Esophagus squamous epithelium (tissue), 5 donors: ENCODE measurements around the gene FOXF1. TPM values are rescaled to one million over a fixed set of nuclear protein-coding genes. Genes with fewer than 3 reads are reported as not detected.

Experiments
- DNase-seq: peaks from one replicate; lab custom pipeline; 2025; lab: John Stamatoyannopoulos, UW
- H3K27ac ChIP-seq, 4 donors: fragments of 200-600 bp; sonication (generic); one replicate each; pipeline ENCODE4 v1.5.1; 2016 to 2019; ENCODE audit warnings: mild to moderate bottlenecking in 1 of 4
- H3K27me3 ChIP-seq, 4 donors: fragments of 200-600 bp; sonication (generic); 1 replicate in 3 of 4; 2 replicates in 1 of 4; pipeline versions ENCODE4 v1.5.1 to v1.6.0; 2017 to 2021; ENCODE audit warnings: antibody characterized with exemption in 1 of 4
- H3K36me3 ChIP-seq, 3 donors: fragments of 200-600 bp; sonication (generic); one replicate each; pipeline ENCODE4 v1.5.1; 2016 to 2019
- H3K4me1 ChIP-seq, 3 donors: fragments of 200-600 bp; sonication (generic); one replicate each; pipeline ENCODE4 v1.5.1; 2017 to 2019
- H3K4me3 ChIP-seq, 4 donors: fragments of 200-600 bp; sonication (generic); 1 replicate in 3 of 4; 2 replicates in 1 of 4; pipeline ENCODE4 v1.5.1; 2016 to 2019; ENCODE audit warnings: mild to moderate bottlenecking in 2 of 4, moderate library complexity in 1 of 4
- H3K9me3 ChIP-seq, 3 donors: fragments of 200-600 bp; sonication (generic); one replicate each; pipeline ENCODE4 v1.5.1; 2016 to 2019
- POLR2A ChIP-seq, 4 donors: fragments of 450-650 bp; IDR thresholded peaks; one replicate each; pipeline ENCODE4 v1.6.1; 2017; ENCODE audit warnings: antibody characterized with exemption in 4 of 4, mild to moderate bottlenecking in 4 of 4, moderate library complexity in 3 of 4
- WGBS, 2 donors: methylation state at CpG; one replicate each; pipeline ENCODE4 v1.1.5; 2018; 5-methylcytosine and 5-hydroxymethylcytosine counted together
- intact Hi-C: fragments of 100-400 bp; cut with DNase I; formaldehyde crosslinking; loops from one replicate; pipeline ENCODE4 v1.15.0; 2022
- total RNA-seq, 4 donors: library from RNA; depleted of rRNA; stranded (reverse); fragments of >200 nt; gene quantifications; one replicate each; pipeline ENCODE4 v1.1.0, GENCODE V29; 2016
- TF ChIP-seq, protein P1 (sequence below), 6 experiments: fragments of 450-650 bp in 4 of 6; fragments of 200-600 bp in 2 of 6; sonication (generic) in 2 of 6; IDR thresholded peaks; one replicate each; pipeline ENCODE4 v1.5.1; 2016 to 2019; ENCODE audit warnings: antibody characterized with exemption in 6 of 6, mild to moderate bottlenecking in 4 of 6, moderate library complexity in 4 of 6
- donor health status: DM: yes; HTN: yes; CAD: no.

Gene FOXF1
- total RNA-seq, 4 donors from 2014 or later: 0.76 to 8.6 (median 3.0) TPM

DNA sequence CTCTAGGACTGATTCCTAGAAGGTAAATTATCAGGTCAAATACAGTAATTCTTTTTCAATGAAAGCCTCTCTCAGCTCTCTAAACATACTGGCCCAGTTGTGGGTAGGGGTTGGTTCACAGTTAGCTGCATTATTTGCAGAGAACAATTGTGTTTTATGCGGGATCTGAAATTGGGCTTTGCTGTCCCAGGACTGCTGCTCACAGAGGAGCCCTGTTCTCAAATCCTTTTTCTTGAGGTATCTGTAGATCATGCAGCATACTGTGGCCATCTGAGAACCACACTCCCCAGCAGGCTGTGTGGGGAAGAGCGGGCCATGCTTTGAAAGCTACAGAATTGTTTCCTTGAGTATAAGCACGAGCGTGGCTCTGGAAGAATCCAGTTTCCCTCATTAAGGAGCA, 27.2 kb downstream of the FOXF1 start:
- 90 to 93% methylated on average over 2 to 3 of the region's 4 CpGs for WGBS, 2 donors
- intact Hi-C loops: no loop called here
- no peak overlapping the region for H3K4me3 ChIP-seq
- no peak for DNase-seq
- H3K27ac ChIP-seq: no peak overlapping the region
- no peaks in the 10 kb centered on the region for H3K27me3 ChIP-seq
- no peak for TF ChIP-seq POLR2A (IDR thresholded peaks at IDR 0.05)
- TF ChIP-seq, protein P1, sequence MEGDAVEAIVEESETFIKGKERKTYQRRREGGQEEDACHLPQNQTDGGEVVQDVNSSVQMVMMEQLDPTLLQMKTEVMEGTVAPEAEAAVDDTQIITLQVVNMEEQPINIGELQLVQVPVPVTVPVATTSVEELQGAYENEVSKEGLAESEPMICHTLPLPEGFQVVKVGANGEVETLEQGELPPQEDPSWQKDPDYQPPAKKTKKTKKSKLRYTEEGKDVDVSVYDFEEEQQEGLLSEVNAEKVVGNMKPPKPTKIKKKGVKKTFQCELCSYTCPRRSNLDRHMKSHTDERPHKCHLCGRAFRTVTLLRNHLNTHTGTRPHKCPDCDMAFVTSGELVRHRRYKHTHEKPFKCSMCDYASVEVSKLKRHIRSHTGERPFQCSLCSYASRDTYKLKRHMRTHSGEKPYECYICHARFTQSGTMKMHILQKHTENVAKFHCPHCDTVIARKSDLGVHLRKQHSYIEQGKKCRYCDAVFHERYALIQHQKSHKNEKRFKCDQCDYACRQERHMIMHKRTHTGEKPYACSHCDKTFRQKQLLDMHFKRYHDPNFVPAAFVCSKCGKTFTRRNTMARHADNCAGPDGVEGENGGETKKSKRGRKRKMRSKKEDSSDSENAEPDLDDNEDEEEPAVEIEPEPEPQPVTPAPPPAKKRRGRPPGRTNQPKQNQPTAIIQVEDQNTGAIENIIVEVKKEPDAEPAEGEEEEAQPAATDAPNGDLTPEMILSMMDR (IDR thresholded peaks at IDR 0.05): no peak
- H3K9me3 ChIP-seq: no peaks in the 10 kb centered on the region
- H3K4me1 ChIP-seq: no peaks in the 10 kb centered on the region
- H3K36me3 ChIP-seq: peaks cover 9 to 95% (median 31%) of the 10 kb centered on the region in 3 donors

DNA sequence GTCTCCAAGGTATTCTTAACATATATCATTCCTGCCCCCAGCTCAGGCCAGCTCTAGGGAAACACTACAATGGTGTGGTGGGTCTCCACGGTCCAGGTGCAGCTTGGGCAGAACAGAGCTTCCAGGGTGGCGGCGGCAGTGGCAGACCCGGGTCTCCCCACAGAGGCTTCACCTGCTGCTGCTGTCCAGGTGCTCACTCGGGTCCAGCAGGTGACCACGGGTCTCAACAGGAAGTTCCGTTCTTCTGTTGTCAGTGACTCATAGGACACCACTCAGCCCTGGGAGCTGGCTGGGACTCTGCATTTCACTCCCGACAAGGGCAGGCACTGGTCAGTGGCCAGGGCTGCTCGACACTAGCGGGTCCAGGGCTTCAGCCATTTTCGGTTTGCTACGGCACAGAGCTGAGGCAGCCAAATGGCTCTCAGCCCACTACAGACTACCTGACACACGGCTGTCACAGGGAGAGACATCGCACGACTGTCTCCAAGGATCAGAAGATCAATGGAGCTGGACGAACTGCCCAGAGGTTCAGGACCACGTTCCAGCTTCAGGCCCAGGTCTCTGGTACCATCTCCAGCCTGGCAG, 28.0 kb downstream of the FOXF1 start:
- no peak for DNase-seq
- Histone ChIP-seq H3K4me3 (no peak overlapping the region), H3K27ac (no peak overlapping the region), H3K36me3 (peaks cover 9 to 95% (median 31%) of the 10 kb centered on the region in 3 donors), H3K27me3 (no peaks in the 10 kb centered on the region), H3K9me3 (no peaks in the 10 kb centered on the region), H3K4me1 (no peaks in the 10 kb centered on the region)
- intact Hi-C loops: no loop called here
- TF ChIP-seq, protein P1 (IDR thresholded peaks at IDR 0.05): no peak
- no peak for TF ChIP-seq POLR2A (IDR thresholded peaks at IDR 0.05)
- WGBS, 2 donors: 86 to 100% methylated on average over 1 to 4 of the region's 17 CpGs

DNA sequence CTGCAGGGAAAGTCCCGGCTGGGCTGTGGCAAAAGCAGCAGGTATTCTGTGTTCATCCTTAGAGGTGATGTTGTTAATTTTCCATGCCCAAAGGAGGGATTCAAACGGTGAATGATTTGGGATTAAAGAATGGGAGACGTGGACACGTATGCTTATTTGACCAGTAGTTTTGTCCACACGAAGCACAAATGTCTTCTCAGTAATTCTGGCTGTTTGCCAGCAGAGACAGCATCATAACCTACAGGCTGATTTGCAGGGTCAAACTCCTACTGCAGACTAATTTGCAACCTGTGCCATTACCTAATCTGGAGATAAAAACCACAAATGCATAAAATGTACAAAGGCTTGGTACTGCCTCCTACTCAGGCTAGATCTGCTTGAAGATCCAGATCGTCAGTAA, 30.6 kb downstream of the FOXF1 start:
- H3K9me3 ChIP-seq: no peaks in the 10 kb centered on the region
- no peak for DNase-seq
- H3K4me3 ChIP-seq: no peak overlapping the region
- intact Hi-C loops: no loop called here
- 72 to 81% methylated on average over 5 to 6 of the region's 6 CpGs for WGBS, 2 donors
- H3K27ac ChIP-seq: no peak overlapping the region
- no peaks in the 10 kb centered on the region for H3K27me3 ChIP-seq
- H3K36me3 ChIP-seq: peaks cover 14 to 100% (median 31%) of the 10 kb centered on the region in 3 donors
- H3K4me1 ChIP-seq: no peaks in the 10 kb centered on the region
- TF ChIP-seq POLR2A (IDR thresholded peaks at IDR 0.05): no peak
- TF ChIP-seq, protein P1 (IDR thresholded peaks at IDR 0.05): no peak

DNA sequence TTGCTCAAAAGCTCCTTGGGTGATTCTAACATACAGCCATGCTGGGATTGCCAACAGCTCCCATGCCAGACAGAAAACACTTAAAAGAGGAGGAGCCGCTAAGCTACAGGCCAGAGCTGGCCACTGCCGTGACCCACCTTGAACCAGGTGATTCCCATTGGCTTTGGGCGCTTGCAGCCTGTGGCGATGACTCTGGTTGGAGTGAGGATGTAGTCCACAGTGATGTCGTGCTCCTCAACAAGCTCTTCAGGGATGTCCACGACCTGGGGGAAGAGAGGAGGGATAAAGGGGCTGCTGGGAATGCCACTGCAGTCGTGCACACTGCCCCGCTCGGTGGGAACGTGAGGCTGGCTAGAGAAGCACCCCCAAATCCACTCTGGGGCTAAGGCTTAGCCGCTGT, 31.2 kb downstream of the FOXF1 start:
- no peaks in the 10 kb centered on the region for H3K27me3 ChIP-seq
- H3K36me3 ChIP-seq: peaks cover 14 to 100% (median 31%) of the 10 kb centered on the region in 3 donors
- TF ChIP-seq, protein P1 (IDR thresholded peaks at IDR 0.05): no peak
- no peak for TF ChIP-seq POLR2A (IDR thresholded peaks at IDR 0.05)
- intact Hi-C loops: no loop called here
- WGBS, 2 donors: 89 to 97% methylated on average over 5 to 11 of the region's 11 CpGs
- no peak overlapping the region for H3K4me3 ChIP-seq
- DNase-seq: no peak
- no peak overlapping the region for H3K27ac ChIP-seq
- no peaks in the 10 kb centered on the region for H3K9me3 ChIP-seq
- H3K4me1 ChIP-seq: no peaks in the 10 kb centered on the region

DNA sequence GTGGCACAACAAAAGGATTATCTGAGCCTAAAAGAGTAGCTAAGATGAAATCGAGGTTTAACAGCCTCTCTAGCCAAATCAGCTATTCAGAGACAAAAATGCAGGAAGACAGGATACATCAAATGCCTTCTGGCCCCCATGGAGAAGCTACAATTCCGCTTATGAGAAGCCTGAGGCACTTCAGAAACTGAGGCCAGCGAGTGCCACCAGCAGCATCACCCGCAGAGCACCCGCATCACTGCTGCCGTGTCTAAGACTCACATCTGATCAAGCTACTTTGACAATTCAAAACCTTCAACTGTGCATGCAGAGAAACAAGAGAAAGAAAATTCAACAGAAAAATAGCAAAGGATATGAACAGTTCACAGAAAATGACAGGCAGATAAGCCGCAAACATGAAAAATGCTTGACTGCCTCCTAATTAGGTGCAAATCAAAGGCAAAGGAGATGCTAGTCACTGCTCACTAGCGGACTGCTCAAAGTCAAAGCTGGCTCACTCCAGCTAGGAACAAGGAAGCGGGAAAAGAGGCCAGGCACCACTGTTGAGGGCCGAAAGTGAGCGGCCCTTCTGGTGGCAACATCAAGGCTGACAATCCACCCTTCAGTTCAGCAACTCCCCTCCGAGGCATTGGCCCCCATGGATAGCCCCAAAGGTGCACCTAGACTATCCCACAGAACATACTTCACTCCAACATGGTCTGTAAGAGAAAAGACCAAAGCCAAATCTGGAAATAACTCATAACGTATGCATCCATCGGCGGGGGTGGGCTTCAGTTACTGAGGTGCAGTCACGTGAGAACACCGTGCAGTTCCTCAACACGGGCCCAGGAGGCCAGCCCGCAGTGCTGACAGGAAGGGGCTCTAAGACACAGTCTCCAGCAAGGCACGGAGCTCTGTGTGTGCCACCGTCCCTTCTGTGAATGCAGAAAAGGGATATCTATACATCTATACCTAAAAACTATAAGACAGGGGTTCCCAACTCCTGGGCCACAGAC, 32.7 kb downstream of the FOXF1 start:
- Histone ChIP-seq H3K9me3 (no peaks in the 10 kb centered on the region), H3K36me3 (peaks cover 14 to 100% (median 31%) of the 10 kb centered on the region in 3 donors), H3K4me3 (no peak overlapping the region), H3K27me3 (no peaks in the 10 kb centered on the region), H3K27ac (no peak overlapping the region), H3K4me1 (no peaks in the 10 kb centered on the region)
- intact Hi-C loops: no loop called here
- WGBS, 2 donors: 88 to 89% methylated on average over 13 to 16 of the region's 21 CpGs
- TF ChIP-seq, protein P1 (IDR thresholded peaks at IDR 0.05): no peak
- TF ChIP-seq POLR2A (IDR thresholded peaks at IDR 0.05): no peak
- no peak for DNase-seq
